Pulmonary artery endothelial cell (primary cell): Measurements from ENCODE around the gene CRB3. TPM values are rescaled to one million over a fixed set of nuclear protein-coding genes. Genes with fewer than 3 reads are reported as not detected.

Experiments
- DNase-seq: peaks from one replicate; pipeline ENCODE4 v3.0.0-alpha.2; 2011; ENCODE audit warnings: low read depth, low spot score
- total RNA-seq: library from RNA; depleted of rRNA; stranded (reverse); fragments of >200 nt; gene quantifications from 2 replicates; pipeline ENCODE4 v1.2.3, GENCODE V29; 2014

CRB3 gene
- total RNA-seq, 1 donor from 2014 or later = 0.13 TPM

GRCh38 chr19:6431891-6432290 is 32.2 kb upstream of the CRB3 start:
- DNase-seq = no peak

- DNase-seq = no peak
These were observed 30.9 kb upstream of the CRB3 start for GRCh38 chr19:6433165-6433564.

- DNase-seq = no peak
These were observed 30.4 kb upstream of the CRB3 start, which contains the start of gene SLC25A41 for GRCh38 chr19:6433663-6434062. TSS of gene SLC25A41 (minus strand) at chr19:6433763. CDS start at chr19:6433693, 70 bp downstream.

GRCh38 chr19:6439743-6440142 is 24.3 kb upstream of the CRB3 start:
- no peak for DNase-seq

GRCh38 chr19:6440905-6441304 is 23.2 kb upstream of the CRB3 start:
- DNase-seq = no peak

- no peak for DNase-seq
These were observed 21.9 kb upstream of the CRB3 start for GRCh38 chr19:6442087-6442688.

GRCh38 chr19:6443986-6444385 is 20.1 kb upstream of the CRB3 start:
- no peak for DNase-seq

- no peak for DNase-seq
These were observed 17.6 kb upstream of the CRB3 start for GRCh38 chr19:6446452-6446851.

- DNase-seq = no peak
These were observed 16.0 kb upstream of the CRB3 start for GRCh38 chr19:6448045-6448444.

- no peak for DNase-seq
These were observed 13.9 kb upstream of the CRB3 start for GRCh38 chr19:6450166-6450565.

GRCh38 chr19:6451583-6452222 is 12.4 kb upstream of the CRB3 start:
- no peak for DNase-seq

GRCh38 chr19:6452223-6452614 is 11.9 kb upstream of the CRB3 start:
- DNase-seq = no peak

- no peak for DNase-seq
These were observed 11.2 kb upstream of the CRB3 start for GRCh38 chr19:6452899-6453298.

- DNase-seq = no peak
These were observed 10.0 kb upstream of the CRB3 start for GRCh38 chr19:6453951-6454565.

- DNase-seq = no peak
These were observed 8.1 kb upstream of the CRB3 start for GRCh38 chr19:6455924-6456323.

GRCh38 chr19:6457958-6458694 is 5.9 kb upstream of the CRB3 start:
- DNase-seq = no peak

- no peak for DNase-seq
These were observed 5.3 kb upstream of the CRB3 start for GRCh38 chr19:6458695-6459261.

- no peak for DNase-seq
These were observed 4.6 kb upstream of the CRB3 start, which contains the start of gene SLC25A23 for GRCh38 chr19:6459262-6460098. TSS of gene SLC25A23 (minus strand) at chr19:6459792. CDS start at chr19:6459628, 164 bp downstream.

GRCh38 chr19:6460099-6460884 is 3.8 kb upstream of the CRB3 start:
- peak; percentile 92 for DNase-seq

- DNase-seq = no peak
These were observed 935 bp downstream of the CRB3 start for GRCh38 chr19:6465006-6465405.
